Hippocampal formation (tissue), 2 donors: ENCODE data around the gene SPO11.
"Not testable (repeated sequence)": the region's sequence is repeated elsewhere in the genome, so short reads cannot be mapped to it uniquely, and the experiment has no call there.

ENCODE experiments used
- DNase-seq, 2 donors: peaks; one replicate each; lab custom pipeline; 2025; lab: John Stamatoyannopoulos, UW

The SPO11 gene

GRCh38 chr20:57341663-57342062, 12.1 kb downstream of the SPO11 start:
- DNase-seq: no peak

- DNase-seq: no peak
These were observed 13.2 kb downstream of the SPO11 start for GRCh38 chr20:57342829-57343228.

GRCh38 chr20:57346477-57346876, 16.9 kb downstream of the SPO11 start:
- peak; percentile 53 to 72 for DNase-seq

- no peak for DNase-seq
These were observed 17.8 kb downstream of the SPO11 start for GRCh38 chr20:57347393-57347792.

- DNase-seq: not testable (repeated sequence)
These were observed 18.8 kb downstream of the SPO11 start for GRCh38 chr20:57348200-57348921.

GRCh38 chr20:57348922-57349574, 19.4 kb downstream of the SPO11 start:
- not testable (repeated sequence) for DNase-seq

GRCh38 chr20:57350081-57350710, 20.6 kb downstream of the SPO11 start:
- DNase-seq: no peak

- DNase-seq: not testable (repeated sequence)
These were observed 21.1 kb downstream of the SPO11 start for GRCh38 chr20:57350726-57351041.

- DNase-seq: peak; percentile 83 to 88
These were observed 21.6 kb downstream of the SPO11 start, which contains the start of gene RAE1 for GRCh38 chr20:57351042-57351783. TSS of gene RAE1 (plus strand) at chr20:57351255. CDS start at chr20:57354039, 2,784 bp downstream.

- no peak for DNase-seq
These were observed 22.7 kb downstream of the SPO11 start for GRCh38 chr20:57352305-57352704.

GRCh38 chr20:57353351-57353750, 23.7 kb downstream of the SPO11 start:
- DNase-seq: no peak

GRCh38 chr20:57361517-57361916, 31.9 kb downstream of the SPO11 start:
- DNase-seq: no peak

- DNase-seq: no peak
These were observed 34.8 kb downstream of the SPO11 start for GRCh38 chr20:57364451-57364850.

GRCh38 chr20:57369596-57369995, 40.0 kb downstream of the SPO11 start:
- DNase-seq: no peak

GRCh38 chr20:57370316-57370715, 40.7 kb downstream of the SPO11 start:
- no peak for DNase-seq

- DNase-seq: no peak
These were observed 41.8 kb downstream of the SPO11 start for GRCh38 chr20:57371363-57371762.

- no peak for DNase-seq
These were observed 42.6 kb downstream of the SPO11 start for GRCh38 chr20:57372157-57372556.

- no peak for DNase-seq
These were observed 43.2 kb downstream of the SPO11 start for GRCh38 chr20:57372581-57373350.

- DNase-seq: no peak
These were observed 44.8 kb downstream of the SPO11 start for GRCh38 chr20:57374343-57374930.

GRCh38 chr20:57374931-57375651, 45.5 kb downstream of the SPO11 start:
- peak in 1 of 2 donors; percentile 23 for DNase-seq
